Measurements from ENCODE around the gene PCSK6. TPM values are rescaled to one million over a fixed set of nuclear protein-coding genes. Genes with fewer than 3 reads are reported as not detected.

The PCSK6 gene
- total RNA-seq, 1 experiment from 2014 or later: 26.3 TPM

DNA sequence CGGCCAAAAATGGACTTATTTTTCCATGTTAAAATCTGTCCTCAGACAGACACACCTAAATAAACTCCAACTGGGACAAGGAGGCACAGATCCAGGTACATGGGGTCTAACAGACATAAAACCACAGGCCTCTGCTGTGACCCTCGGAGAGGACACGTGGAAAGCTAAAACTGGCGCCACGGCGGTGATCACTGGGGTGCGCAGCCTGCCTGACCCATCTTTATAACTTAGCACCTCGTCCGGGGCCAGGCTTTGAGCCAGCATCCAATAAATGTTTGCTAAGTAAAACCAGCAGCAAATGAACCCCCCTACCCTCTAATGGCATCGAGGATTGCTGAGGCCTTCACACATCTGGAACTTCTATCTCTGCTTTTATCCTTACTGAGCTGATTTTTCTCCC, 15.3 kb downstream of the PCSK6 start:
- H3K79me2 ChIP-seq (ENCODE audit: low read depth): peaks cover 30% of the 10 kb centered on the region
- 0 out of 2 replicates have a peak, but pooled peaks cover 6% of the 10 kb centered on the region for H3F3A ChIP-seq (ENCODE audit: insufficient read depth, low read depth)
- H3K4me2 ChIP-seq: no peak overlapping the region
- H4K20me1 ChIP-seq (ENCODE audit: insufficient read depth): peaks cover 7% of the 10 kb centered on the region; the same call in 1 of the 2 replicates
- no peaks in the 10 kb centered on the region for H3K4me1 ChIP-seq (replicated peaks; ENCODE audit: insufficient read depth)
- no peak overlapping the region for H3K27ac ChIP-seq
- no peaks in the 10 kb centered on the region for H3K27me3 ChIP-seq (ENCODE audit: insufficient read depth, low read depth)
- TF ChIP-seq EZH2 (IDR thresholded peaks at IDR 0.05; ENCODE audit: low read depth): no peak
- TF ChIP-seq, protein P1, sequence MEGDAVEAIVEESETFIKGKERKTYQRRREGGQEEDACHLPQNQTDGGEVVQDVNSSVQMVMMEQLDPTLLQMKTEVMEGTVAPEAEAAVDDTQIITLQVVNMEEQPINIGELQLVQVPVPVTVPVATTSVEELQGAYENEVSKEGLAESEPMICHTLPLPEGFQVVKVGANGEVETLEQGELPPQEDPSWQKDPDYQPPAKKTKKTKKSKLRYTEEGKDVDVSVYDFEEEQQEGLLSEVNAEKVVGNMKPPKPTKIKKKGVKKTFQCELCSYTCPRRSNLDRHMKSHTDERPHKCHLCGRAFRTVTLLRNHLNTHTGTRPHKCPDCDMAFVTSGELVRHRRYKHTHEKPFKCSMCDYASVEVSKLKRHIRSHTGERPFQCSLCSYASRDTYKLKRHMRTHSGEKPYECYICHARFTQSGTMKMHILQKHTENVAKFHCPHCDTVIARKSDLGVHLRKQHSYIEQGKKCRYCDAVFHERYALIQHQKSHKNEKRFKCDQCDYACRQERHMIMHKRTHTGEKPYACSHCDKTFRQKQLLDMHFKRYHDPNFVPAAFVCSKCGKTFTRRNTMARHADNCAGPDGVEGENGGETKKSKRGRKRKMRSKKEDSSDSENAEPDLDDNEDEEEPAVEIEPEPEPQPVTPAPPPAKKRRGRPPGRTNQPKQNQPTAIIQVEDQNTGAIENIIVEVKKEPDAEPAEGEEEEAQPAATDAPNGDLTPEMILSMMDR (conservative IDR thresholded peaks at IDR 0.05): no peak
- H3K9me2 ChIP-seq (ENCODE audit: insufficient read depth): no peaks in the 10 kb centered on the region
- ChIA-PET CTCF (no interaction called here), POLR2A (ENCODE audit: unreplicated experiment) (no interaction called here)
- no peak for DNase-seq
- no peak overlapping the region for H2AFZ ChIP-seq
- H3K4me3 ChIP-seq: no peak overlapping the region
- BruUV-seq (replicated peaks): no TSS peak
- intact Hi-C loops (cut with micrococcal nuclease; ENCODE audit: unreplicated experiment): no loop called here
- H3K36me3 ChIP-seq (ENCODE audit: low read depth): 0 out of 2 replicates have a peak, but pooled peaks cover 5% of the 10 kb centered on the region
- no peaks in the 10 kb centered on the region for H3K9me3 ChIP-seq (ENCODE audit: insufficient read depth, low read depth)

DNA sequence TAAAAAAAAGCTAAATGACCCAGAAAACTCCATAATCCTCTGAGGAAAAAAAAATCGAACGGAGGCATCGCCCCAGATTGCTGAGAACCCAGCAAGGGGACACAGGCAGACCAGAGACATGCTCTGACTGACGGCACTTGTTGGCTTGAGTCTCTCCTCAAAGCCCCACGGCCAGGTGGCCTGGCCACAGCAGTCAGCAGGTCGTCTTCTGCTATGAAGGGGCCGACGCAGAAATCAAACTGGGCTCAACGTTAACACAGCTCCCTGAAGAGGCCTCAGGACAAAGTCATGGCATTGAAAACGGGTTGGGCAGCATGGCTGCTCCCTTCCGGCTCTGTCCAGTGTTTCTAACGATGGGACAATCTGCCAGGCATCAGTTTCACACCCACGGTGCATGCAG, 17.5 kb downstream of the PCSK6 start:
- POLR2A ChIA-PET (ENCODE audit: unreplicated experiment): no interaction called here
- Histone ChIP-seq H3K4me3 (no peak overlapping the region), H3K36me3 (ENCODE audit: low read depth) (0 out of 2 replicates have a peak, but pooled peaks cover 5% of the 10 kb centered on the region), H3K9me2 (ENCODE audit: insufficient read depth) (no peaks in the 10 kb centered on the region), H3K27me3 (ENCODE audit: insufficient read depth, low read depth) (no peaks in the 10 kb centered on the region), H2AFZ (no peak overlapping the region), H3K27ac (no peak overlapping the region), H3F3A (ENCODE audit: insufficient read depth, low read depth) (0 out of 2 replicates have a peak, but pooled peaks cover 6% of the 10 kb centered on the region), H3K9me3 (ENCODE audit: insufficient read depth, low read depth) (no peaks in the 10 kb centered on the region), H4K20me1 (ENCODE audit: insufficient read depth) (peaks cover 4% of the 10 kb centered on the region; the same call in 1 of the 2 replicates), H3K4me1 (replicated peaks; ENCODE audit: insufficient read depth) (no peaks in the 10 kb centered on the region), H3K4me2 (no peak overlapping the region), H3K79me2 (ENCODE audit: low read depth) (peaks cover 20% of the 10 kb centered on the region)
- CTCF ChIA-PET: no interaction called here
- intact Hi-C loops (cut with micrococcal nuclease; ENCODE audit: unreplicated experiment): no loop called here
- TF ChIP-seq, protein P1 (conservative IDR thresholded peaks at IDR 0.05): no peak
- no peak for TF ChIP-seq EZH2 (IDR thresholded peaks at IDR 0.05; ENCODE audit: low read depth)
- no peak for DNase-seq
- BruUV-seq (replicated peaks): no TSS peak

DNA sequence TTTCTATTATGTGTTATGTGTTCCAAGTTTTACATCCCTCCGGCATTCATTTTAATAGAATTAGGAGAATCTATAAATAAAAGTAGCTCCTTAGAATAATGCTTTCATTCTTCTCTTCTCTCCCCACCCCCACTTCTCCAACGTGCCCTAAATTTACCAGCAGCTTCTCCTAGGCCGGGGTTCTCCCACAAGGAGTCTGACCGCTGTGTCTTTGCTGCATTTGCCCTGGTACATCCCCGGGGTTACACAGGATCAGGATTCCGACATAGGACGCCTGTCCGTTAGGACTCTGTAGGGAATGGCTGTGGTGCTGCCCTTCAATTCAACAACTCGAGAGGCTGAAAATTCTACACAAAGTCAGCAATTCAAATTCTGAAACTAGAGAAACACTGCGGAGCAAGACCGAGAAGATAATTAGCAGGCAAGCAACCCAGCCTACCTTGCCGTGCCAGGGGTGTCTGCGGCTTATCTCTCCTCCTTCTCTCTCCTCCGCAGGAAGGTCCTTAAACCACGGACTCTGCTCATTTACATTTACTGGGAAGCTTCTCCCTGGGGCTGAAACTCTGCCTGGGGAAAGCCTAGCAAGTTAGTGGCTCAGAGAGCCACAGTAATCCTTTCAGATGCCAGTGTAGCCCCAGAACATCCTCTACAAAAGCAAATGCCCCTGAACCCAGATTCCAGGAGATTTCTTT, 18.8 kb downstream of the PCSK6 start:
- H3K4me2 ChIP-seq: no peak overlapping the region
- no TSS peak for BruUV-seq (replicated peaks)
- no peaks in the 10 kb centered on the region for H3K9me2 ChIP-seq (ENCODE audit: insufficient read depth)
- H2AFZ ChIP-seq: no peak overlapping the region
- H3K4me3 ChIP-seq: no peak overlapping the region
- no peak overlapping the region for H3K27ac ChIP-seq
- H3K9me3 ChIP-seq (ENCODE audit: insufficient read depth, low read depth): no peaks in the 10 kb centered on the region
- 0 out of 2 replicates have a peak, but pooled peaks cover 2% of the 10 kb centered on the region for H3K36me3 ChIP-seq (ENCODE audit: low read depth)
- ChIA-PET CTCF (no interaction called here), POLR2A (ENCODE audit: unreplicated experiment) (no interaction called here)
- H3K4me1 ChIP-seq (replicated peaks; ENCODE audit: insufficient read depth): no peaks in the 10 kb centered on the region
- intact Hi-C loops (cut with micrococcal nuclease; ENCODE audit: unreplicated experiment): no loop called here
- 0 out of 2 replicates have a peak, but pooled peaks cover 6% of the 10 kb centered on the region for H3F3A ChIP-seq (ENCODE audit: insufficient read depth, low read depth)
- TF ChIP-seq, protein P1 (conservative IDR thresholded peaks at IDR 0.05): no peak
- TF ChIP-seq EZH2 (IDR thresholded peaks at IDR 0.05; ENCODE audit: low read depth): no peak
- peaks cover 27% of the 10 kb centered on the region for H3K79me2 ChIP-seq (ENCODE audit: low read depth)
- DNase-seq: no peak
- H3K27me3 ChIP-seq (ENCODE audit: insufficient read depth, low read depth): no peaks in the 10 kb centered on the region
- peaks cover 4% of the 10 kb centered on the region; the same call in 1 of the 2 replicates for H4K20me1 ChIP-seq (ENCODE audit: insufficient read depth)
